Medulla oblongata (tissue), 1 donor: ENCODE data around the gene SLC29A1.
A peak's percentile ranks its signal among the peaks of the same experiment; 100 is the strongest.

Source experiments
- DNase-seq: peaks from one replicate; pipeline ENCODE4 v3.0.0-alpha.2; 2015; ENCODE audit errors: extremely low spot score

Gene SLC29A1

GRCh38 chr6:44268095-44268628 lies 44.8 kb downstream of the SLC29A1 start:
- DNase-seq: peak; percentile 61

GRCh38 chr6:44269178-44269920 lies 46.0 kb downstream of the SLC29A1 start:
- no peak for DNase-seq

DNA sequence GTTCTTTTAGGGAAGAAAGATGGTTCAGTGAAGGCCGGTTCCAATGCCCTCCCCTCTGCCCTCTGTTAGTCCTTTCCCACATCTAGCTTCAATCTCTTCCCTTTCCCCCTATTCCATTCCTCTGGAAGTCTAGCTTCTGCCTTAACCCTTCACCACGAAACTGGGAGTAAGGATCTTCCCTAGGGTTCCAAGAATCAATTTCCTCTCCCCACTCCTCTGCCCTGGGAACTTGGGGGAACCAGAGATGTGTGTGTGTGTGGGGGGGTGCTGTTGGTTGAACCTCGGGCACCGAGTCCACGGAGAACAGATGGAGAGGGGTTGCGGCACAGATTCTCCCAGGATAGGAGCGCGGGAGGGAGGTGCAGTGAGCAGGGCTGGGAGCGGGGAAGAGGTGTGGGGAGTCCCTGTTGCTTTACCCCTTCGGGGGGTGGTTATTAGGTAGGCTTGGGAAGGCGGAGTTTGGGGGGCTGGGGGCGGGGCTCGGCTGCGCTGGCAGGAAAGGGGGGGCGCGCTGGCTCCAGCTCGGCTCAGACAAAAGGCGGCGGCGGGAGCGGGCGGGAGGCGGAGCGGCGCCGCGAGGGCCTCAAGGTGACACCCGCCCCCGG lies 46.6 kb downstream of the SLC29A1 start, which contains the start of gene TMEM151B:
Gene TMEM151B, plus strand, starts transcription at position 530 of the 605 bp plus-strand sequence. CDS start 293 bp downstream, outside the sequence.
- DNase-seq: no peak

GRCh38 chr6:44270526-44271405 lies 47.4 kb downstream of the SLC29A1 start:
- DNase-seq: no peak

- no peak for DNase-seq
Observed at GRCh38 chr6:44271406-44271723, 48.0 kb downstream of the SLC29A1 start.

- no peak for DNase-seq
Observed at GRCh38 chr6:44271914-44272313, 48.5 kb downstream of the SLC29A1 start.

DNA sequence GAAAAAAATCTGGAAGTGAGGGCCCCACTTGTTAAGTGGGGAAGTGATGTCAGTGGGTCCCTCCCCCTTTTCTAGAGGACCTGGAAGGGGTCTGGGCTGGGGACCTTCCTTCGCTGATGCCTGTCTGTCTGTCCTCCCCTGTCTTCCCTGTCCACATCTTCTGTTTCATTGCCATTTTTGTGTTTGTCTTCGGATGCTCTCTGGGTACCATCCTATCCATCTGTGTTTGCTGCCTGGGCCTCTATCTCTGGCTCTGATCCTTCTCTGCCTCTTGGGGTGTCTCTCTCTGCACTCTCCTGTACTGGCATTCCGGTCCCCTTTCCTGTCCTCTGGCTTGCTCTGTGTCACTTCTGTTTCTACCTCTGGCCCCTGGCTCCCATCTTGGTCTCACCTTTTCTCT lies 49.1 kb downstream of the SLC29A1 start:
- no peak for DNase-seq

GRCh38 chr6:44272999-44273566 lies 49.7 kb downstream of the SLC29A1 start:
- DNase-seq: no peak

GRCh38 chr6:44273617-44274016 lies 50.2 kb downstream of the SLC29A1 start:
- DNase-seq: no peak

GRCh38 chr6:44275271-44275748 lies 51.9 kb downstream of the SLC29A1 start:
- DNase-seq: no peak

DNA sequence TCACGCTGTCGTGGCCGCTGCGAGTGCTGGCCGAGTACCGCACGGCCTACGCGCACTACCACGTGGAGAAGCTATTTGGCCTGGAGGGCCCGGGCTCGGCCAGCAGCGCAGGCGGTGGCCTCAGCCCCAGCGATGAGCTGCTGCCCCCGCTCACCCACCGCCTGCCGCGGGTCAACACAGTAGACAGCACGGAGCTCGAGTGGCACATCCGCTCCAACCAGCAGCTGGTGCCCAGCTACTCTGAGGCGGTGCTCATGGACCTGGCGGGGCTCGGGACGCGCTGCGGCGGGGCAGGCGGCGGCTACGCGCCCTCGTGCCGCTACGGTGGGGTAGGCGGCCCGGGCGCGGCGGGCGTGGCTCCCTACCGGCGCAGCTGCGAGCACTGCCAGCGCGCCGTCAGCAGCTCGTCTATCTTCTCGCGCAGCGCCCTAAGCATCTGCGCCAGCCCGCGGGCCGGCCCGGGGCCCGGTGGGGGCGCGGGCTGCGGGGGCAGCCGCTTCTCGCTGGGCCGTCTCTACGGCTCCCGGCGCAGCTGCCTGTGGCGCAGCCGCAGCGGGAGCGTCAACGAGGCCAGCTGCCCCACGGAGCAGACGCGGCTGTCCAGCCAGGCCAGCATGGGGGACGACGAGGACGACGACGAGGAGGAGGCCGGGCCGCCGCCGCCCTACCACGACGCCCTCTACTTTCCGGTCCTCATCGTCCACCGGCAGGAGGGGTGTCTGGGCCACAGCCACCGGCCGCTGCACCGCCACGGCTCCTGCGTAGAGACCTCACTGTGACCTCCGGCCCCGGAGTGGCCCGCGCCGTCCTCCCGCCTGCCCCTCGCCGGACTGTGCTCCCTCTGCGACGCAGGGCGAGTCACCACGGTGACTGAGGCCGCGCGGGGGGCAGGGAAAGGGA lies 52.6 kb downstream of the SLC29A1 start:
- DNase-seq: no peak

DNA sequence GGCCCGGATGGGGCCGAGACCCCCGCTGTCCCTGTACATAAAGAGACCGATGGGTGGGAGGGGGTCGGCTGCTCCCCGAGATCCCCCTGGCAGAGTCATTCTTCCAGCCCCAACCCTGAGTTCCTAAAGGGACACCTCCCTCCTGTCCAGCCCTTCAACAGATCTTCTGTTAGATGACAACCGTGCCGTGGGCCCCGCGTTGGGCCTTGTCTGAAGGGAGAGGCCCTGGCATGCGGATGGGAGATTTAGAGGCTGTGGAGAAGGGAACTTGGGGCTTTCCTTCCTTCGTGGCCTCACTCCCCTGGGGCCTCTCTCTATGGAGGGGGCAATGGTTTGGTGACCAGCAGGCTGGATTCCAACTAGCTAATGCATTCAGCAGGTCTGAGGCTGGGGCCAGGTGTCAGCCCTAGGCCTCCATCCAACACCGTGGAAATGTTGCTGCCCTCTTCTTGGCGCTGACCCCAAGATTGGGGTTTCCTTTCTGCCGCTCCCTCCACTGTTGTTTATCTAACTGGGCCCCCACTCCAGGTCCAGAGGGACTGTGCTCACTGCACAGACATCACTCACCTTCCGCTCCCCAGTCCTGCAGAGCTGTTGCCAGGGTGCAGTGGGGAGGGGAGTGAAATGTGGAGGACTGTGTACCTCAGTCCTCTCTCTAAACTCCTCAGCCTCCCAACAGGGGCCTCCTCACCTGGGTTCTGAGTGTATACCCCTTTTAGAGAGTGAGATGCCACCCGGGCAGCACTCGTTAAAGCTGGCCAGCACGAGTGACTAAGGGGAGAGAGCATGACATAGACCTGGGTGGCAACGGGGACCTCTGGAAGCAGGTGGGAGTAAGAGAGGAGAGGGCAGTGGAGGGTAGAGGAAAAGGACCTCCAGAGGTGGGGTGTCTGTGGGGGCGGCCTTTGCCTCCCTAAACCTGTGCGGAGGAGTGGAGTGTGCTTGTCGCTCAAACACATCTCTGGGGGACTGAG lies 53.6 kb downstream of the SLC29A1 start:
- no peak for DNase-seq

DNA sequence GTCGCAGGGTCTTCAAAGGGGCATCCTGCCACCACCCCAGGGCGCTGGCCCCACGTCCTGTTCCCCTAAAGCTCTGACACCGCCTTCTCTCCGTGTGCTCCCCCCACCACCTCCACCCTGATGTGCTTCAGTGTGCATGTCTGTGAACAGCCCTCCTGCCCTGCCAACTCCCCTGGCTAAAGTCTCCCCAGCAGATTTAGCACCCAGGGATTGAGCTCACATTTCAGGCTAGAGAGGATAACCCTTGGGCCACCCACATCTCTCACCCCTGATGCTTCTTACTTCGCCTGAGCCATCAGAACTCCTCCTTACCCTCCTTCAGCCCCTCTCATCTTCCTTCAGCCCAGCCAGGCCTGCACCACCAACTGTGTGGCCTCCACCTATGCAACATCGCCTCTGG lies 54.4 kb downstream of the SLC29A1 start:
- DNase-seq: no peak

- no peak for DNase-seq
Observed at GRCh38 chr6:44278315-44278714, 54.9 kb downstream of the SLC29A1 start.

GRCh38 chr6:44278774-44279697 lies 55.6 kb downstream of the SLC29A1 start:
- DNase-seq: no peak
